GM12874 (cell line): ENCODE results near the gene CRY2.

ENCODE experiments used
- CTCF ChIP-seq: IDR thresholded peaks from 2 replicates; pipeline ENCODE4 v1.5.1; 2011; ENCODE audit warnings: low read depth, mild to moderate bottlenecking, control low read depth, low read length, moderate library complexity; ENCODE audit not compliant: insufficient read depth

CRY2 gene

GRCh38 chr11:45846974-45847910, at the start of gene CRY2:
CRY2 (plus strand) TSS chr11:45847475; CDS start chr11:45847491, 16 bp downstream.
- no peak for TF ChIP-seq CTCF

GRCh38 chr11:45798793-45799441, 48.4 kb upstream of the CRY2 start:
- no peak for TF ChIP-seq CTCF

DNA sequence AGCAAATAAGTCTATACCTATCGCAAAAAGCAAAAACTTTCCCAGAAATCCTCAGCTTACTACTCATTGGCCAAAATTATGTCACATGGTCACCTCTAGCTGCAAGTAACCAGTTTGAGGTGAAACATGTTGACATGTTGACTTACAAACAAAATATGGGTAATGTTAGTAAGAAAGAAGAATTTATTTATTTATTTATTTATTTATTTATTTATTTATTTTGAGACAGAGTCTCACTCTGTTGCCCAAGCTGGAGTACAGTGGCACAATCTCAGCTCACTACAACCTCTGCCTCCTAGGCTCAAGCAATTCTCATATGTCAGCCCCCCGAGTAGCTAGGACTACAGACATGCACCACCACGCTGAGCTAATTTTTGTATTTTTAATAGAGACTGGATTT, 47.7 kb upstream of the CRY2 start:
- no peak for TF ChIP-seq CTCF

- no peak for TF ChIP-seq CTCF
Measured at GRCh38 chr11:45800261-45800660, 47.0 kb upstream of the CRY2 start.

- TF ChIP-seq CTCF, result no peak
Measured at GRCh38 chr11:45801723-45802315, 45.5 kb upstream of the CRY2 start.

- TF ChIP-seq CTCF, result no peak
Measured at GRCh38 chr11:45802531-45803317, 44.6 kb upstream of the CRY2 start.
